Keratinocyte (primary cell): ENCODE data around the gene PLXDC2.

Source experiments
- CTCF ChIP-seq, 3 experiments: IDR thresholded peaks in 1 of 3; conservative IDR thresholded peaks in 1 of 3; optimal IDR thresholded peaks in 1 of 3; 2 replicates in 2 of 3; 3 replicates in 1 of 3; pipeline versions ENCODE3 to v1.5.1; 2011; ENCODE audit warnings: low read length in 3 of 3, mild to moderate bottlenecking in 3 of 3, moderate library complexity in 2 of 3, control low read depth in 1 of 3, inconsistent platforms in 1 of 3; ENCODE audit not compliant: insufficient read depth in 2 of 3; ENCODE audit errors: extremely low read depth in 1 of 3
- EZH2 ChIP-seq: IDR thresholded peaks from one replicate; pipeline ENCODE4 v1.6.1; 2012; ENCODE audit warnings: inconsistent platforms, mild to moderate bottlenecking, low read length, moderate library complexity

- TF ChIP-seq CTCF (optimal IDR thresholded peaks at IDR 0.05 in 1 of 3, IDR thresholded peaks at IDR 0.05 in 1 of 3, conservative IDR thresholded peaks at IDR 0.05 in 1 of 3; ENCODE audit: extremely low read depth in 1 of 3, insufficient read depth in 2 of 3, low read length in 3 of 3): no peak
- TF ChIP-seq EZH2: no peak
Measured at GRCh38 chr10:19826712-19827111, 10.5 kb downstream of the PLXDC2 start.
